Forelimb muscle (tissue), 1 donor: Measurements from ENCODE around the gene TMEM131. TPM values are rescaled to one million over a fixed set of nuclear protein-coding genes. Genes with fewer than 3 reads are reported as not detected.

ENCODE experiments used
- DNase-seq: peaks from one replicate; pipeline ENCODE4 v3.0.0-alpha.2; 2013; ENCODE audit warnings: low read depth
- polyA plus RNA-seq: library from polyadenylated mRNA; unstranded; fragments of 120-200 nt; gene quantifications from one replicate; pipeline ENCODE4 v1.2.1, GENCODE V29; 2013; ENCODE audit not compliant: insufficient read length

TMEM131 gene
- polyA plus RNA-seq, 1 donor, result 46.4 TPM

DNA sequence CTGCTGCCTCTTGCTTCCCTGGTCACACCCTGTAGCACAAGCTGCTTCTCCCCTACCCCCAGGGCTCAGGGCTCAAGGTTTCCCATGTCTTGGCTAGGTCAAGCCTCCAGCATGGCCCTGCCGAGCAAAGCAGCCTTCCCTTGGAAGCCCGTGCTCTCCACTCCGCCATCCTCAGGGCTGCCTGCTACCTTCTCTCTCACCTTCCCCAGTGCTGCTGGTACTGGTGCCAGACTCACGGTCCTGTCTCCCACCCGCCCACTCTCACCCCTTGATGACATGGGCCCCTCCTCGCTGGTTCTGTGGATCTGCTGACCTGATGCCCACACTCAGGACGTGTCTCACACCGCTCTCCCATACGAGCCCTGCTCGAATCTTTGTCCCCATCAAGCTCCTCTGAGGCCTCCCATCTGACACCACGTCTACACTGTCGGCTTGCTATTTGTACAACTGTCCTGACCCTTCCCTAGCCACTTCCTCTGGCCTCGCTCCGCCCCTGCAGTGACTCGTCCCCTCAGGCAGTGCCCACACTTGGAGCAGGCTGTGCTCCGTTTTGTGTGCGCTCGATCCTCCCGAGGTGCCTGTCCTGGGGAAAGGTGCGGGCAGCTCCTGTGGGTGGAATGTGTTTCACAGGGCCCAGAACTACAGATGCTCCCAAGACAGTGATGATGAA, 232.4 kb downstream of the TMEM131 start:
- no peak for DNase-seq

DNA sequence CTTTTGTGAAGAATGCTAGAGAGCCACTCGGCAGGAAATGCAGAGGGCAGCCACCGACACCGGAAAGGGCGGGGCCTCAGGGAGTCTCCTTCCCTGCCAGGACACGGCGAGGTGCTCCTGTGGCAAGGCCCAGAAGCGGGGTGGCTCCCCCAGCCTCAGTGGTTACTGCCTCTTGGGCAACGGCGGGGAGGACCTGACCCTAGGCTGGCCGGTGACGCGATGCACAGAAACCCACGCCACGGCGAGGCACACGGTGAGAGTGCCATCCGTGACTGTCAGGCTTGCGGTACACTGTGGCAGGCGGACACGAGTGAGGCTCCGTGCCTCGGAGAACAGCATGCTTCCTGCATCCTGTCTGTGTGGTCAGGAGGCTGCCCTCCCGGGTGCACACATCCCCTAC, 234.6 kb downstream of the TMEM131 start:
- DNase-seq, result no peak

DNA sequence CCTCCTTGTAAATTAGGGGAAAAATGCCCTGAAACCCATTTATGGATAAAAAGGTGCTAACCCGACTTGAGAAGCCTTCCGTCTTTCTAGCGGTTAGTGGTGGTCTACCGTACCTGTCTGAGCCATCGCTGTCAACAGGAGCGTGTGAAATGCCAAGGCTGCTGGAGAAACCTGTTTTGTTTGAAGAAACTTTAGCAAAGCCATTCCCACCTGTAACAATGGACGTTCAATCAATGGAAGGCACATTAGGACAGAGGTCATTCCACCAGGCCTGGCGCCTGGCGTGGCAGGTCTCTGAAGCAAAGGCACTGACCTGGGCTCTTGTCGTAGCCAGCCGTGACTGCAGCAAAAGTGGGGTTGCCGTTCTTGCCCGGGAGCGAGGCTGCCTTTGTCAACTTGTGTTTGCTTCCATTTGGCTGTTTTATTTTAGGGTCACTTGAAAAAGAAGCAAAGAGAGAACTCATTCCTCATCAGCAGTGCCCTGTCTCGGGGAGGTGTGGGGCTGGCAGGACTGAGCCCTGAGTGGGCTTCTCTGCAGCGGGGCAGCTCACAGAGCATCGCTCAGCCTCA, 235.2 kb downstream of the TMEM131 start:
- DNase-seq, result no peak

DNA sequence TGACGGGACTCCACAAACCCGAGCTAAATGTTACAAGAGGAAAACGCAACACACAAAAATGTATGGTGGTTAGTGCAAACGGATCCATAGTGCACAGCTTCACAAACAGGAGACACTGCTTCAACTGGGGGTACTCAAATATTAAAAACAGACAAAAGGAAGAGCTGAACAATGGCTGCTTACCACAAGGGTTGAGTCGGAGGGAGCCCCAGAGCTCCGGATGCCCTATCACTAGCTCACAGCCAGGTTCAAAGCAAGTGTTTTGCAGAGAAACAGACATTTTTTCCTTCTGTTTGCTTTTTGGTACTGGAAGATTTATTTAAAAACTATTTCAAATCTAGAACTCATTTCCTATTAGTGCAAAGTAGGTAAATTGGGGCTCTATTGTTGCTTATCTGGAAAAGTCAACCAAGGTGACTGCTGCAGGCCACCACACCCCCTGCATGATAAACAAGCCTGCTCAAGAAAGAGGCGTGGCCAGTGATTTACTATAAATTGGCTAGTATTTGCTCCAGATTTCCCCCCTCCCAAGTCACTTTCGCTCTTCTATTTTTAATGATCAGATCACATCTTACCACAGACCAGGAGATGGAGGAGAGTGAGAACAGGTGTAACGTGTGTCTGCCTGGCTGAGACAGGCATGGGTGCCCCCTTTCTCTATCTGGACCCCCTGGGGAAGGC, 235.9 kb downstream of the TMEM131 start:
- no peak for DNase-seq

DNA sequence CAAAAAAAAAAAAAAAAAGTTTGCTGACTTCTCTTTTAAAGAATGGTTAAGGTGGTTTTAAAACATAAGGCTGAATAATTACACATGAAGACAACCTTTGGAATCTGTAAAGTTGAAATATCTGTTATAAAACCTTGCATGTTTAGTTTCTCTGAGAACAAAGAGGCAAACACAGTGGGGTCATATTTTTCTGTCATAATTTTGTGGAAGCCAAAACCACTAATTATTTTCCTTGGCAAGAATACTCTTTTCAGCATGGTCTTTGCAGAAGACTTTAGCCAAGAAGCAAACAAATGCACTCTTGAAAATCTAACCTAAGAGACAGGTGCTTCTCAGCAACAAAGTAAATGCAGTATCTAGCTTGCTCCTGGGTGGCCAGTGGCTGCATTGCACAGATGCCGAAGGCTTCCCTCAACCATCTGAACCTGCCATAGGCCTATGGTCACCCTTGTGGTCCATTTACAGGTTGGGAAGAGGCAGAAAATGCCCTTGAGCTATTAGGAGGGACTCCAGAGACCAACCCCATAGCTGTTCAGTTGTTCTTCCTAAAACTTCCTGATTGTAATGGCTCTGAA, 237.5 kb downstream of the TMEM131 start:
- DNase-seq, result no peak

DNA sequence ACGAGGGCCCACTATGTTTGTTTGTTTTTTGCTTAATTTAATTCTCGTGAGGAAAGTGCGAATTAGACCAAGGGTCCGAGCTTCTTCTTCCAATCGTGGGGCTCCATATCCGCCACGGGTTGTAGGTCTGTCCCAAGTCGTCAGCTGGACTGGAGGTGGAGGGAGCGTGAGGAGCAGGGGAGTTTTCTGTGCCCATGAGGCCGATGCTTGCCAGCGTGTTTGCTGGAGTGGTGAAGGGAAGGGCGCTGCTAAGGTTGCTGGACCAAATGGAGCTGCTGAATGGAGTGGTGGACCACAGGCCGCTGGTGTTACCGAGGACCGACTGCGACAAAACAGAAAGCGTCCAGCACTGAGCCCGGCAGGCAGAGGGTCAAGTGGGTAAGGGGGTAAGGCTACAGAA, 238.7 kb downstream of the TMEM131 start:
- no peak for DNase-seq

DNA sequence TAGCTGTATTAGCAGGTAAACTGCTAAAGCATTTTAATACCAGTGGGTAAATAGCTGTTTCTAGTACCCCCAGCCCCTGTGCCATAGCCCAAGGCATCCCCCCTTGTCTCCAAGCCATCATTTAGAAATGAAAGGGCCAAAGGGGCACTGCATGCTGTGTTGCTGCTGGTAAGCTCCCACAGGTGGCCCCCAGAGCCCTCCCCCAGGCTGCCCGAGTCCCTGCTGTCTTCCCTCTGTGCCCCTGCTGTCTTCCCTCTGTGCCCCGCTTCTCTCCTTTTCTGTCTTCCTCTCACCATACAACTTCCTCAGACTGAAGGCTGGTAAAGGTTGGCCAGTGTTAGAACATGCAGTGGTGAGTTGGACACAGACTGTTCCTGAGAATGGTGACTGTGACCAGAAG, 240.3 kb downstream of the TMEM131 start:
- DNase-seq, result no peak

DNA sequence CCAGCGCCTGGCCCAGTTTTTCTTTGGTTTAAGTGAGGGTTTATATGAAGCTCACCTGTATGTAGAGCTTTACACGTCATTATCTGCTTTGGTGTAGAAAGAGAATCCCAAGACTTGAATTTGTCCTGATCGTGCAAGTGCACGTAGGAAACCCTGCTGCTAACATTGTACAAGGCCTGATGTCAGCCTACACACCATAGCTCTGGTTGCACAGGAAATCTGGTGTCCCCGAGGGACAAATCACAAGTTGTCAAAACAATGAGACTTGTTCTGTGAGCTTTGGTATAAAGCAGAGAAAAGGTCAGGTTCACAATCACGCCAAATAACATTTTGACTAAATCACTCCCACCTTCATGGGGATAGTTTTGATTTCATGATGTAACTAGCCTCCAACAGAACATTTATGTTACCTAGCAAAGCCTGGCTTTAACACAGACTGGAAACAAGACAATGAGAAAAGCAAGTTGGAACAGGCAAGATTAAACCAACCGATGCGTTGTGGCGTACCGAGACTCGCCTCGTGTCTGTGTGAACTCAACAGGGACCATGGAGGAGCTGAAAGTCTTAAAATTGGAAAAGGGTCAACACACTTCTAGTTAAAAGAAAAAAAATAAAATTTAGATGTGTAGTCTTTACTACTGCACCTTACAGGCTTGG, 240.9 kb downstream of the TMEM131 start:
- no peak for DNase-seq

DNA sequence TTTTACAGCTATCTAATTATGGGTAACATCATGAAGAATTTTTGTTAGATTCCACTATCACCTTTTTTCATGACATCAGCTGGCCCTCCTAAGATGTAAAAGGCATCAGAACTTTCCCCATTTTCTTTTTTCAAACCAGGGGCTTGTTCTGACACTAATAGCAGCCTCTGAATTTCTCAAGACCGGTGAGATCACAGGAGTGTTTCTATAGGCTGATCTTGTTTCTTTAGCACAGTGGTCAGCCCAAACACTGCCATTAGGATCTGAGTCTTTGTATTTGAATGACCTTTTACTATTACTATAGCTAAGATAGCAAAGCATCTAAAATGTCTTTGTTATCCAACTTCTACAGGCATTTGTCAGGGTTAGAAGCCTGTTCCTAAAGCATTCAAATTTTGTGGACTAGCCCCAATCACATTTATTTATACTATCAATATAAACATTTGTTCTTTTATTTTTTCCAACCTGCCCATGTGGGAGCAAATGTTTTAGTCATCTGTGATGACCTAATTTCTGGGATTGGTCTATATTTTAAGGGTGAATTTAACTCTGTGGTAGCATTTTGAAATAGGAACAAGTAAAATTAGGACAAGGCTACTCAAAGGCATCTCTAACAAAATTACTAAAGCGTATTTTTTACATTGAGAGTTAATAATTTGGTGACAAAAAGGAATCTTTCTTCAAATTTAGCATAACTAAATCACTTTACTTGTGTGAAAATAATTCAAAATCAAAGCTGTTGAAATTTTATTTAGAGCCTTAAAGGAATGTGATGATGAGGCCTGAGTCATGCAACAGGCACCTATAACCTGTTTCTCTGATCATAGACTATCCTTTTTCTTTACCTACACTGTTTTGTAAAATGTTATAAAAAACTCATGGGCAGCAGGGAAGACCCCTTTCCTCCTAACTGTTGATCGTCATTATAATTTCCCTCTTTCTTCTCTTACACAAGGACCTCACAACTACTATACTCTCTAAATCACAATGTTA, 243.1 kb downstream of the TMEM131 start:
- DNase-seq, result no peak

DNA sequence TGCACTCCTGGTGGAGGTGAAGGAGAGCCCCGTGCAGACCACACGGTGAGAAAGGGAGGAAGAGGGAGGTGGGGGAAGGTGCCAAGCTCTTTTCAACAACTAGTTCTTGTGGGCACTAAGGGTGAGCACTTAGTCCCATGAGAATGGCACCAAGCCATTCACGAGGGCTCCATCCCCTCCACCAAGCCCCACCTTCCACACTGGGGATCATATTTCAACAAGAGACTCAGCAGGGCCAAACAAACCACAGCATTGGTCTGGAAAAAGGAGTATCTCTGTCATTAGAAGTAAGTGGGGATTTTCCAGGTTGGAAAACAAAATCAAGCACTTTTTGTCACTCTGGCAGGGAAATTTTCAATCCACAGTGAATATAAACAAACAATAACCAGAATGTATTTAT, 244.0 kb downstream of the TMEM131 start:
- DNase-seq, result no peak

DNA sequence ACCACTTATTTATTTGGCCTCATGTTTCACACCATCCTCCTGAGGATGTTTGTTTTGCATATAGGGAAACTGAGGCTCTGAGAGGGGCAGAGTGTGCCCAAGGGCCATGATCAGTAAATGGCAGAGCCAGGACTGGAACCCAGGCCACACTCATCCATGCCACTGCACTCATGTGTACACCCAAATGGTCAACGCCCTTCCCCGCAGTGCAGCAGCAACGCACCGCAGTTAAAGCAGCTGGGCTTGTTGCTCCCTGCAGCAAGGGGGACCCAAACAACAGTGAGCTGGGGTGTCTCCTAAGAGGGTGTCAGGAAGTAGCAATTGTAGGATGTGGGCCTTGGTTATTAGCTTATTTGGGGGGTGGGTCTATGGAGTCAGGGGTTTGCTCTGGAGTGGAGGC, 245.7 kb downstream of the TMEM131 start:
- no peak for DNase-seq

DNA sequence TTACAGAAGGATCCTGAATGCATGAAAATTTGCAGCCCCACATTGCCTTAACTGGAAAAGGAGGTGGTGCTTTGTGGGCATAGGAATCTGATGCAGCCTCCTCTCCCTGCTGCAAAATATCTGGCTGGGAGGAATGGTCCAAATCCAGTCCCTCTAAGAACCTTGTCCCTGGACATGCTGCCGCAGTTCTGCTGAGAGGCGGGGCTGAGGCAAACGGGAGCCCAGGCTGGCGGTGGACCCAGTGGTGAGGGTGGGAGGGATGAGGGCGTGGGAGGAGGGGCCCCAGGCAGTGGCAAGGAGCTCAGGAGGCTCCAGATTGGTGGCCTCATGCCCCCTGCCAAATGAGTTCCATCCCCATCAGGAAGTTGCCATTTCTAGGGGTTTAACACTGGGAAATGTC, 246.2 kb downstream of the TMEM131 start:
- DNase-seq, result no peak

DNA sequence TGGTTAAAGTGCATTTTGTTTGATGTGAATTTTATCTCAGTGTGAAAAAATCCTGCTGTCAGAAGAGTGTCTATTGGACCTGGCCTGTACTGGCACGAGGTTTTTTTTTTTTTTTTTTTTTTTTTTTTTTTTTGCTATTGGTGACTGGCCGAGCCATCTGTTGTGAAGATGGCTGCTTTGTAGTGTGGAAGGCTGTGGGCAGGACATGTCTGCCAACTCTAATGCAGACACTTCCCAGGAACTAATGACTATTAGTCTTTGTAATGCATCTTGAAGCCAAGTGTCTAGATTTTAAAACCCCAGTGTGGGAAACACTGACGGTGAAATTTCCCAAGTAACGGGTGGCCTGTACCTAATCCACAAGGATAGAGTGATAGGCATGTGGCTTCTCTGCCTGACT, 248.0 kb downstream of the TMEM131 start:
- DNase-seq, result no peak

DNA sequence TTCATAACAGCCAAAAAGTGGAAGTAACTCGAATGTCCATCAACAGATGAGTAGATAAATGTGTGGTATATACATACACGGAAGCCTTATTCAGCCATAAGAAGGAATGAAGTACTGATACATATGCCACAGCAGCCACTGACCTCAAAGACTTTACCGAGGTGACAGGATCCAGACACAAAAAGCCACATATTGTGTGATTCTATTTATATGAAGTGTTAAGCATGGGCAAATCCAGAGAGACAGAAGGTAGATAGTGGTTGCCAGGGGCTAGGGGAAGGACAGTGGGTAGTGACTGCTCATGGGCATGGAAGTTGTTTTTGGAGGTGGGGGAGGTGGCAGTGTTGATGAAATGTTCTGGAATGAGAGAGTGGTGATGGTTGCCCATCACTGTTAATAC, 248.5 kb downstream of the TMEM131 start:
- DNase-seq, result no peak

DNA sequence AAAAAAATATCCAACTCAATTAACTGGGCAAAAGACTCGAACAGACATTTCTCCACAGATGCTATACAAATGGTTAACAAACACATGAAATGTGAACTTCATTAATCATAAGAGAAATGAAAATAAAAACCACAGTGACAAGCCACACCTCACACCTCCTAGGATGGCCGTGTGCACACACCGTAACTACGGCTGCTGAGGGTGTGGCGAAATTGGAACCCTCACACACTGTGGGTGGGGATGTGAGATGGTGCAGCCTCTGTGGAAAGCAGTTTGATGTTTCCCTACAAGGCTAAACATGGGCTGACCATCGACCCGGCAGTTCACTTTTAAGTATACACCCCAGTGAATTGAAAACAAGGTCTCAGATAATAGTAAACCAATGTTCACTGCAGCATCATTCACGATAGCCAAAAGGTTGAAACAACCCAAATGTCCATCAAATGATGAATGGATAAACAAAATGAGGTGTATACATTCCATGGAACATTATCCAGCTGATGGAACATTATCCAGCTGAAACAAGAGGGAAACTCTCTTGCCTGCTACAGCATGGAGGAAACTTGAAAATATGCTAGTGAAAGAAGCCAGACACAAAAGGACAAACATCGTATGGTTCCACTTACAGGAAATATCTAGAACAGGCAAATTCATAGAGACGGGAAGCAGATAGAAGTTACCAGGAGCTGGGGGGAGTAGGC, 250.1 kb downstream of the TMEM131 start:
- no peak for DNase-seq

DNA sequence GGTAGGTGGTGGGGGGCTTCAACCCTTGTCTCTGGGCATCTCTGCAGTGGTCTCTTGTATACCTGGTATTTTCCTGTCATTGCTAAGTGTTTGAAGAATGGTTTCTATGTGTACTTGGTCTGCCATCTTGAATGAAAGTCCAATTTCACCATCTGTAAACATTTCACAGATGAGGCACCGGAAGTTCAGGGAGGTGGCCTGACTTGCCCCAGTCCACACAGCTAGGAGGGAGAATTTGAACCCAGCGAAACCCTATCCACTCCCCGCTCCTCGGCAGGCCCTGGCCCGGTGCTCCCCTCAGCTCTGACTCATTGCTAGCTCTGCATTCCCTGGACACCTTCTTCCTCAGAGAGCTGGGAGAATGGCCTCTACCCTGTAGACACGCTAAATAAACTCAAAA, 251.8 kb downstream of the TMEM131 start:
- no peak for DNase-seq

DNA sequence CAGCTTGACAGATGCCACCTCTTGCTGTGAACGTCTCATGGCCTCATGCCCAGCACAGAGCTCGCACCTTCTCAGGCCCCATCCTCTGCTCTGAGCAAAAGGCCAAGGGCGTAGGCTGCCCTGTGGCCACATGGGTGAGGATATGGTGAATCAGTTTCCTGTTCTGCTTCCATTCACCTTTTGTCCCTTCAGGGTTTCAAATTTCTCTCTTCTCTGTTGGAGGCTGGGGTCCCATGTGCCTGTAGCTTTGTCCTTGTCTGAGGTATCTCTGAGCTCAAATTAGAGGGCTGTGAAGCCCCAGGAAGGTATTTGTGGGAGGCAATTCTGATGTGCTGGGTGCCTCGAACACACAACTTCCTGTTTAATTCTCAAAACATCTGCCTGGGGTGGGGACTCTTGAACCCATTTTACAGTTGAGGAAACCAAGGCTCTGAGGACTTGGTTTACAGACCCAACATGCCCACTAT, 253.3 kb downstream of the TMEM131 start:
- DNase-seq, result no peak

DNA sequence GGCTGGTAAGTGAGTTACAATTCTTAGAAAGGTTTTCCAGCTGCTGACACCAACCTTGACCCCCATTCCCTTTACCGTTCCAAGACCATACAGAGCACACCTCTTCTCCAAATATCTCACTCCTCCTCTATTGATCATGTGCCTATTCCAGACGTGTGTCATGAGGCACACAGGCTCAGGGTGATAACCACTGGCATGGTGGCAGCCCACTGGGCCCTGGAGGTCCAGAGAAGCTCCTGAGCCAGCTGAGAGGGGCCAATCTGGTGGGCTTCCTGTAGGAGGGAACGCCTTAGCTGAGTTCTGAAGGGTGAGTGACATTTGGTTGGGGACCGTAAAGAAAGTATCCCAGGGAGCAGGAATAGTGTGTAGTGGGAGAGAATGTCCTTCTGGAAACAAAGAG, 254.1 kb downstream of the TMEM131 start:
- no peak for DNase-seq

DNA sequence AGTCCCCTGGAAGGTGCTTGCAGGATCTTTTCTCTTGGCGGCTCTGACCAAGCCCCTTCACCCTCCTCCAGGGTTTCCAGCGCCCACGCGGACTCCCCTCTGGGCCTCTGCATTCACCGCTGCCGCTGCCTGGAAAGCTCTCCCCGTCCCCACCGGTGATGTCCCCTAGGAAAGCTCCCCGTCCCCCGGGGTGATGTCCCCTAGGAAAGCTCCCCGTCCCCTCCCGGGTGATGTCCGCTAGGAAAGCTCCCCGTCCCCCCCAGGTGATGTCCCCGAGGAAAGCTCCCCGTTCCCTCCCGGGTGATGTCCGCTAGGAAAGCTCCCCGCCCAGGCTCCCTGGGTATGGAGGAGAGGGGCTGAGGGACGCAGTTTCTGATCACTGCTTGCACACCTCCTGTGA, 254.5 kb downstream of the TMEM131 start:
- no peak for DNase-seq

DNA sequence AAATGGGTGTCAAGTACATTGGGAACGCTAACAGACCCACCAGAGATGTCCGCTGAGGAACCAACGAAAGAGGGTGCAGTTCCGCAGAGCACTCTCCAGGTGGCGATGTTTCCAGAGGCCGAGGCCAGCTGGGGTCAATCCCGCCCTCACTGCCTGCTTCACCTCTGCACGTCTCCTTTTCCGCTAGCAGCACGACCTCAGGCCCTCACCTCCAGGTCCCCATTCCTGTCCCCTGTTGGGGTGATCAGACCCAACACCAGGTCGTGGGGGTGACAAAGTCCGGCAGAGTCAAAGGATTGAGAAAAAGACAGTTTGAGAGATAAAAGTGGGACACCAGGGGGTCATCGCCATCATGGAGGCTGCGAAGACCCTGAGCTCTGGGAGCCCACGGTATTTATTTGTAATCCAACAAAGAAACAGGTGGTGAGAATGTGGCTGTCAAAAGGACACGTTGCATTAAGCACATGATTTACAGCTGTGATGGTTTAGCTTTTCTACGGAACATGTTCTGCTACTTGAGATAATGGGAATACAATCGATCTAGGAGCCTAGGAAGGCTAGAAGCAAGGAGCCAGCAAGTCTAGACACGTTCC, 255.1 kb downstream of the TMEM131 start:
- DNase-seq, result no peak
